ENCODE results near the gene FEM1A. TPM values are rescaled to one million over a fixed set of nuclear protein-coding genes. Genes with fewer than 3 reads are reported as not detected.

Gene FEM1A
- total RNA-seq, 1 experiment from 2014 or later, result 8.8 TPM

DNA sequence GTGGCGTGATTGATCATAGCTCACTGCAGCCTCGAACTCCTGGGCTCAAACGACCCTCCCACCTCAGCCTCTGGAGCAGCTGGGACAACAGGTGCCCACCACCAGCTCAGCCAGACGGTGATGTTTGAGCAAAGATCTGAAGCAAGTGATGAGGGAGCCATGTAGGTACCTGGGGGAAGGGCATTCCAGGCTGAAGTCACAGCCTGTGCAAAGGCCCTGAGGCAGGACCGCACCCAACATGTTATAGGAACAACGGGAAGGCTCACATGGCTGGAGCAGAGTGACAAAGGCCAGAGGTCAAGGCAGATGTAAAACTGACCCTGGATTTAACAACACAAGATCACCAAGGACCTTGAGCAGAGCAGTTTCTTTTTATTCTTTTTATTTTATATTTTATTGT is 14.8 kb downstream of the FEM1A start:
- intact Hi-C loops (cut with micrococcal nuclease; ENCODE audit: unreplicated experiment), result loop anchor here (5.0 to 10.0 kb wide), 2 partner anchors 48 to 106 kb away; no protein-coding TSS in a partner anchor
- no peak for DNase-seq
- no TSS peak for BruUV-seq (replicated peaks)
- no peak overlapping the region for H3K27ac Mint-ChIP-seq (ENCODE audit: unreplicated experiment)
- H3K36me3 Mint-ChIP-seq (ENCODE audit: insufficient read depth, unreplicated experiment), result no peaks in the 10 kb centered on the region
- CTCF ChIA-PET, result no interaction called here
- H3K4me3 Mint-ChIP-seq (ENCODE audit: low read depth, unreplicated experiment), result no peak overlapping the region
- no peaks in the 10 kb centered on the region for H3K9me3 Mint-ChIP-seq (ENCODE audit: low read depth, unreplicated experiment)
- TF ChIP-seq, protein P1, sequence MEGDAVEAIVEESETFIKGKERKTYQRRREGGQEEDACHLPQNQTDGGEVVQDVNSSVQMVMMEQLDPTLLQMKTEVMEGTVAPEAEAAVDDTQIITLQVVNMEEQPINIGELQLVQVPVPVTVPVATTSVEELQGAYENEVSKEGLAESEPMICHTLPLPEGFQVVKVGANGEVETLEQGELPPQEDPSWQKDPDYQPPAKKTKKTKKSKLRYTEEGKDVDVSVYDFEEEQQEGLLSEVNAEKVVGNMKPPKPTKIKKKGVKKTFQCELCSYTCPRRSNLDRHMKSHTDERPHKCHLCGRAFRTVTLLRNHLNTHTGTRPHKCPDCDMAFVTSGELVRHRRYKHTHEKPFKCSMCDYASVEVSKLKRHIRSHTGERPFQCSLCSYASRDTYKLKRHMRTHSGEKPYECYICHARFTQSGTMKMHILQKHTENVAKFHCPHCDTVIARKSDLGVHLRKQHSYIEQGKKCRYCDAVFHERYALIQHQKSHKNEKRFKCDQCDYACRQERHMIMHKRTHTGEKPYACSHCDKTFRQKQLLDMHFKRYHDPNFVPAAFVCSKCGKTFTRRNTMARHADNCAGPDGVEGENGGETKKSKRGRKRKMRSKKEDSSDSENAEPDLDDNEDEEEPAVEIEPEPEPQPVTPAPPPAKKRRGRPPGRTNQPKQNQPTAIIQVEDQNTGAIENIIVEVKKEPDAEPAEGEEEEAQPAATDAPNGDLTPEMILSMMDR (IDR thresholded peaks at IDR 0.05; ENCODE audit: unreplicated experiment), result no peak
- H3K27me3 Mint-ChIP-seq (ENCODE audit: unreplicated experiment), result no peaks in the 10 kb centered on the region
- H3K4me1 Mint-ChIP-seq (ENCODE audit: low read depth, unreplicated experiment), result peaks cover 14% of the 10 kb centered on the region

GRCh38 chr19:4807188-4807587 is 15.7 kb downstream of the FEM1A start:
- Mint-ChIP-seq H3K9me3 (ENCODE audit: low read depth, unreplicated experiment) (no peaks in the 10 kb centered on the region), H3K27ac (ENCODE audit: unreplicated experiment) (no peak overlapping the region), H3K27me3 (ENCODE audit: unreplicated experiment) (no peaks in the 10 kb centered on the region), H3K4me1 (ENCODE audit: low read depth, unreplicated experiment) (peaks cover 18% of the 10 kb centered on the region), H3K4me3 (ENCODE audit: low read depth, unreplicated experiment) (no peak overlapping the region), H3K36me3 (ENCODE audit: insufficient read depth, unreplicated experiment) (no peaks in the 10 kb centered on the region)
- no peak for DNase-seq
- intact Hi-C loops (cut with micrococcal nuclease; ENCODE audit: unreplicated experiment), result loop anchor here (5.0 to 10.0 kb wide), 2 partner anchors 48 to 105 kb away; no protein-coding TSS in a partner anchor
- CTCF ChIA-PET, result no interaction called here
- BruUV-seq (replicated peaks), result no TSS peak
- TF ChIP-seq, protein P1 (IDR thresholded peaks at IDR 0.05; ENCODE audit: unreplicated experiment), result no peak

DNA sequence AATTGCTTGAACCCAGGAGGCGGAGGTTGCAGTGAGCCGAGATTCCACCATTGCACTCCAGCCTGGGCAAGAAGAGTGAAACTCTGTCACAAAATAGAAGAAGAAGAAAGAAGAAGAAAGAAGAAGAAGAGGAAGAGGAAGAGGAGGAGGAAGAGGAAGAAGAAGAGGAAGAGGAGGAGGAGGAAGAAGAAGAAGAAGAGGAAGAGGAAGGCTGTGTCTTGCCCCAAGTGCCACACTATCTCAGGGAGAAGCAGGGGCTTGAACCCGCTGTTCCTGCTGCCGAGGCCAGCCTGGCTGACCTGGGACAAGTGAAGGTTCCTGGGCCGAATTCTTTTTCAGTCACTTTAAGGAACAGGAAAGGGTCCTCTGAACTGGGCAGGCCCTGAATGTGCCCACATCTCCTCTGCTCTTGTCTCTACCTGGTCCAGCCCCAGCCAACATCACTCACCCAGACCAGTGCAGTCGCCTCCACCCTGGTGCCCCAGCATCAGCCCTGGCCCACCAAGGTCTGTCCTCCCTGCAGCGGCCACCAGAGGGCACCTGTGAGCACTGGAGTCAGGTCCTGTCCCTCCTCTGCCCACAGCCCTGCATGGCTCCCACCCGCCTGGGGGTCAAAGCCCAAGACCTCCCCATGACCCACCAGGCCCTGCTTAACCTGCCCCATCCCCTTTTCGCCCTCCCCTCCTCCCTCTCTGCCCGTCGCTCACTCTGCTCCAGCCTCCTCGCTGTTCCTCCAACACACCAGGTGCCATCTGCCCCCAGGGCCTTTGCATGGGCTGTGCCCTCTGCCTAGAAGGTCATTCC is 20.0 kb downstream of the FEM1A start:
- peak overlapping the region; percentile 97 for H3K27ac Mint-ChIP-seq (ENCODE audit: unreplicated experiment)
- TF ChIP-seq, protein P1 (IDR thresholded peaks at IDR 0.05; ENCODE audit: unreplicated experiment), result peak; percentile 71
- intact Hi-C loops (cut with micrococcal nuclease; ENCODE audit: unreplicated experiment), result loop anchor here (5.0 kb wide), 1 partner anchor 161 kb away; no protein-coding TSS in a partner anchor
- H3K36me3 Mint-ChIP-seq (ENCODE audit: insufficient read depth, unreplicated experiment), result peaks cover 22% of the 10 kb centered on the region
- H3K4me1 Mint-ChIP-seq (ENCODE audit: low read depth, unreplicated experiment), result peaks cover 38% of the 10 kb centered on the region
- no peaks in the 10 kb centered on the region for H3K9me3 Mint-ChIP-seq (ENCODE audit: low read depth, unreplicated experiment)
- BruUV-seq (replicated peaks), result no TSS peak
- DNase-seq, result peak; percentile 89
- no peak overlapping the region for H3K4me3 Mint-ChIP-seq (ENCODE audit: low read depth, unreplicated experiment)
- no peaks in the 10 kb centered on the region for H3K27me3 Mint-ChIP-seq (ENCODE audit: unreplicated experiment)
- CTCF ChIA-PET, result no interaction called here

DNA sequence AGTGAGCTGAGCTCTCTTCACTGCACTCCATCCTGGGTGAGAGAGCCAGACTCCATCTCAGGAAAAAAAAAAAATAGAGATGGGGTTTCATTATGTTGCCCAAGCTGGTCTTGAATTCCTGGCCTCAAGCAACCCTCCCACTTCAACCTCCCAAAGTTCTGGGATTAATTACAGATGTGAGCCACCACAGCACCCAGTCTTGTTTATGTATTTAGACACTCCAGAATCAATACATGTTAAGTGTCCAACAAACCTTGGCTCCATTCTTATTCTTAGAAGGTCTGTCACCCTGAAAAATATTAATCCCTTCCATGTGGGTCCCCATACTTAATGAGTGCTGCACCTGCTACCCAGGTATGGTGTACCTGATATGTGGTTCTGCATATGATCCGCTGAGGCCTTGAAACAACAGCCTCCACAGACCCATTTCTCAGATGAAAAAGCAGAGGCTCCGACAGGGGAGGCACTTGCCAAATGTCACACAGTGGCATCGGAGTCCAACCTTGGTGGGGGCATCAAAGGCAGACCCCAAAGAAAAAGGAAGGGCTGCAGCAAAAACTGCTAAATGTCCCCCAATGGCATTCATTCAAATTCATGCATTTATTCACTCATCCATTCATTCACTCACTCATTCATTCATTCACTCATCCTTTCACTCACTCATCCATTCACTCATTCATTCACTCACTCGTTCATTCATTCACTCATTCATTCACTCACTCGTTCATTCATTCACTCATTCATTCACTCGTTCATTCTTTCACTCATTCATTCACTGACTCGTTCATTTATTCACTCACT is 23.3 kb downstream of the FEM1A start:
- Mint-ChIP-seq H3K27me3 (ENCODE audit: unreplicated experiment) (no peaks in the 10 kb centered on the region), H3K9me3 (ENCODE audit: low read depth, unreplicated experiment) (no peaks in the 10 kb centered on the region), H3K4me1 (ENCODE audit: low read depth, unreplicated experiment) (peaks cover 34% of the 10 kb centered on the region), H3K27ac (ENCODE audit: unreplicated experiment) (peak overlapping the region; percentile 81), H3K4me3 (ENCODE audit: low read depth, unreplicated experiment) (peak overlapping the region; percentile 63), H3K36me3 (ENCODE audit: insufficient read depth, unreplicated experiment) (peaks cover 37% of the 10 kb centered on the region)
- DNase-seq, result no peak
- intact Hi-C loops (cut with micrococcal nuclease; ENCODE audit: unreplicated experiment), result loop anchor here (5.0 kb wide), 1 partner anchor 157 kb away; no protein-coding TSS in a partner anchor
- BruUV-seq (replicated peaks), result no TSS peak
- TF ChIP-seq, protein P1 (IDR thresholded peaks at IDR 0.05; ENCODE audit: unreplicated experiment), result no peak
- CTCF ChIA-PET, result no interaction called here
